HEK293 (cell line): Measurements from ENCODE around the gene RRP12.

Source experiments
- CTCF ChIP-seq: fragments of 450-650 bp; formaldehyde crosslinking; IDR thresholded peaks from 2 replicates; pipeline ENCODE4 v1.5.1; 2016; ENCODE audit warnings: missing biosample characterization, missing genetic modification characterization
- KLF10 ChIP-seq: fragments of 450-650 bp; IDR thresholded peaks from 2 replicates; pipeline ENCODE4 v1.5.1; 2018; ENCODE audit warnings: missing biosample characterization, mild to moderate bottlenecking, missing genetic modification characterization
- SP3 ChIP-seq: fragments of 450-650 bp; formaldehyde crosslinking; IDR thresholded peaks from 2 replicates; pipeline ENCODE4 v1.5.1; 2016; ENCODE audit warnings: missing biosample characterization, missing genetic modification characterization
- ZIC2 ChIP-seq: fragments of 450-650 bp; formaldehyde crosslinking; IDR thresholded peaks from 2 replicates; pipeline ENCODE4 v1.5.1; 2016; ENCODE audit warnings: missing biosample characterization, missing genetic modification characterization
- ZNF10 ChIP-seq: fragments of 450-650 bp; formaldehyde crosslinking; IDR thresholded peaks from 2 replicates; pipeline ENCODE4 v1.5.1; 2017; ENCODE audit warnings: missing biosample characterization, missing genetic modification characterization
- ZNF169 ChIP-seq: fragments of 450-650 bp; formaldehyde crosslinking; IDR thresholded peaks from 2 replicates; pipeline ENCODE4 v1.5.1; 2016; ENCODE audit warnings: missing biosample characterization, missing genetic modification characterization
- ZNF394 ChIP-seq: fragments of 450-650 bp; formaldehyde crosslinking; IDR thresholded peaks from 2 replicates; pipeline ENCODE4 v1.5.1; 2016; ENCODE audit warnings: missing biosample characterization, missing genetic modification characterization, mild to moderate bottlenecking, moderate library complexity, borderline replicate concordance
- ZNF398 ChIP-seq: fragments of 450-650 bp; formaldehyde crosslinking; IDR thresholded peaks from 2 replicates; pipeline ENCODE4 v1.5.1; 2017; ENCODE audit warnings: missing biosample characterization, missing genetic modification characterization
- ZNF843 ChIP-seq: fragments of 450-650 bp; formaldehyde crosslinking; IDR thresholded peaks from 2 replicates; pipeline ENCODE4 v1.5.1; 2016; ENCODE audit warnings: missing biosample characterization, missing genetic modification characterization
- ZSCAN16 ChIP-seq: fragments of 450-650 bp; formaldehyde crosslinking; IDR thresholded peaks from 2 replicates; pipeline ENCODE4 v1.5.1; 2016; ENCODE audit warnings: missing biosample characterization, missing genetic modification characterization

- TF ChIP-seq ZNF394 (tag by site-specific recombination) (no peak), ZSCAN16 (tag by site-specific recombination) (no peak), CTCF (tag by site-specific recombination) (no peak), ZNF398 (tag by site-specific recombination) (no peak), KLF10 (tag by site-specific recombination) (no peak), ZNF10 (tag by site-specific recombination) (no peak), SP3 (tag by site-specific recombination) (no peak), ZNF169 (tag by site-specific recombination) (no peak), ZNF843 (tag by site-specific recombination) (no peak), ZIC2 (tag by site-specific recombination) (no peak)
These were observed 19.5 kb downstream of the RRP12 start for GRCh38 chr10:97381626-97382025.
